GM19455 (cell line): ENCODE results near the gene KRT83.

Source experiments
- ATAC-seq: cut with Tn5 transposase; IDR thresholded peaks from one replicate; pipeline ENCODE4 v1.9.1; 2021; ENCODE audit not compliant: unreplicated experiment

Gene KRT83

GRCh38 chr12:52267266-52267665, 53.9 kb downstream of the KRT83 start:
- ATAC-seq = no peak

- no peak for ATAC-seq
These were observed 54.7 kb downstream of the KRT83 start for GRCh38 chr12:52266514-52266913.

- no peak for ATAC-seq
These were observed 56.8 kb downstream of the KRT83 start for GRCh38 chr12:52264435-52264825.
